HG02884 (cell line): ENCODE measurements around the gene SAT1.

Experiments
- ATAC-seq: cut with Tn5 transposase; IDR thresholded peaks from one replicate; pipeline ENCODE4 v1.9.1; 2021; ENCODE audit warnings: mild to moderate bottlenecking, moderate library complexity; ENCODE audit not compliant: unreplicated experiment

SAT1 gene

DNA sequence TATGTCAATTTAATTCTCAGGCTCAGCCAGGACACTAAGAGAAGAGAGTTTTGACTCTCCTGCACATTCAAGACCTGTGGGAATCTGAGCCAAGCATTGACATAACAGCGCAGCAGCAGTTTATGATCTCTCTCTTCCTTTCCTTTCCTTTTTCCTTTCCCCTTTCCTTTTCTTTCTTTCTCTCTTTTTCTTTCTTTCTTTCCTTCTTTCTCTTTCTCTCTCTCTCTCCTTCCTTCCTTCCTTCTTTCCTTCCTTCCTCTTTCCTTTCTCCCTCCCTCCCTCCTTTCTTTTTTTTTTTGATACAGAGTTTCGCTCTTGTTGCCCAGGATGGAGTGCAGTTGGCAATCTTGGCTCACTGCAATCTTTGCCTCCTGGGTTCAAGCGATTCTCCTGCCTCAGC lies 21.6 kb downstream of the SAT1 start:
- ATAC-seq = no peak

- ATAC-seq = no peak
Observed at GRCh38 chrX:23805389-23805788, 22.4 kb downstream of the SAT1 start.

DNA sequence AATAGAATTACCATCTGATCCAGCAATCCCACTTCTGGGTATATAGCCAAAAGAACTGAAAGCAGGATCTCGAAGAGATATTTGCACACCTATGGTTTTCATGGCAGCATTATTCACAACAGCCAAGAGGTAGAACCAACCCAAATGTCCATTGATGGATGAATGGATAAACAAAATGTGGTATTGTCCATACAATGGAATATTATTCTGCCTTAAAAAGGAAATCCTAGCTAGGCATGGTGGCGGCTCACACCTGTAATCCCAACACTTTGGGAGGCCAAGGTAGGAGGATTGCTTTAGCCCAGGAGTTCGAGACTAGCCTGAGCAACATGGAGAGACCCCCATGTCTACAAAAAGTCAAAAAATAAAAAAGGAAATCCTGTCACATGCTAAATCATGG lies 27.3 kb downstream of the SAT1 start:
- no peak for ATAC-seq

DNA sequence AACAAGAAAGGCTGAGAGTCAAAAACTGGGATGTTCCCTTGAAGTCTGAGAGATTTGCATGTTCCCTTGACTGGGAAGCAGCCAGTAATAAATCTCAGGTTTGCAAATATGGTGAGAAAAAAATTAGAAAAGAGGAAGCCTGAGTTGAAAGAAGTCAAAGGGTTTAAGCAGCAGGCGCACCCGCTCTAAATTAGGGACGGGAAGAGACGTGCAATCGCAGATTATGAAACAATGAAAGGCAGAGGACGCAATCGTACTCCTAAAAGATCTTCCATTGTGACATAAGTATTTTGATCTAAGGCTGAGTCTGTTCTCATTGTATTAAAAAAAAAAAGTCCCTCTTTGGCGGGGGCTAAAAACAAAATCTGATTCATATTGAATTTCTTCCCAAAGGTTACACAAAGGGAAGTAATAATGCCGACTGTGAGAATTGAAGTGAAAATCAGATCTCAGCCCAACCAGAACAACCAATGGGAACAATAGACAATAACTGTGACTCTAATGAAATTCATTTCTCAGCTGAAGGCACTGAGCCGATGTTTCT lies 28.2 kb downstream of the SAT1 start:
- ATAC-seq = no peak

- ATAC-seq = no peak
Observed at GRCh38 chrX:23811656-23812055, 28.7 kb downstream of the SAT1 start.

DNA sequence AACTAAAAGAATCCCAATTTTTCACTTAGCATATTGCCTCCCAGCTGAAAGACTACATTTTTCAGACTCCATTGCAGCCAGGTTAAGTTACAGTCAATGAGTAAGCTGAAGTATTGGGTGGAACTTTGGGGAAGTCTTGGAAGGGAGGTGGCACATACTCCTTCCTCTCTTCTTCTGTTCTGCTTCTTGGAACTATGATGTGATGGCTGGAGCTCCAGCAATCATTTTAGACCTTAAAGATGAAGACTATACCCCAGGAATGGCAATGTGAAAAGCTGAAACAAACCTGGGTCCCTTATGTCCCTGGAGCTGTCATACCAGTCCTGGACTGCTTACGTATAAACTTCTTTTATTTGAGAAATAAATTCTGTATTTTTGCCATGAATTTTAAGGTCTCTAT lies 30.8 kb downstream of the SAT1 start:
- ATAC-seq = no peak

GRCh38 chrX:23815376-23815775 lies 32.4 kb downstream of the SAT1 start:
- no peak for ATAC-seq

DNA sequence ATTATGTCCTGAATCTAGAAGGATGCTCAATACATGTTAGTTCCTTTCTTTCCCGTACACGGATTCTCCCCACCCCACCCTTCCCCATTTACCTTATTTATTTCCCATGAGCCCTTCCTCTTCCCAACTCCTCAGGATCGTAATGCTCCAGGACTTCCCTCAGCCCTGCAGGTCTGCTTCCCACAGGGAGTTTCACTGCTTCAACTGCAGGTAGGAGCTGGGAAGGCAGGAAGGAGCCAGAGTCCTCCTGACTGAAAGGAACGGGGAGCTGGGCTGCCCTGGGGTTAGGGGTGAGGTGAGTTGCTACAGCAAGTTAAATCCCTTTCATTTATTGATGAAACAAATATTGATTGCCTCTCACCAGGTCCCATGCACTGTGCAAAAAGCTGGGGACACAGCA lies 33.2 kb downstream of the SAT1 start:
- ATAC-seq = no peak

DNA sequence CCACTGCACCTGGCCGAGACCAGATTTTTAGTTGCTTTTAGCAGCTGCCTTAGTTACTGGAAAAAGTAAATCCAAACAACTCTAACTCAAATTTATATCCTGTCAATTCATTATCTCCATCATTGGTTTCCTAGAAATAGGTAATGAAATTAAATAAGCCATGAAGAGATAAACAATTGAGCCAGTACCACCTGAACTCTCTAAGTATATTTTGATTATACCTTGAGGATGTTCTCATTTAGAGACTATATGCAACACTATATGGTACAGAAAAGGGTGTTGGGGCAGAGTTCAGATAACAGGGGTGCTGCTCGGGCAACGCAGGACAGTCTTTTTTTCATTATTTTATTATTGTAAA lies 35.0 kb downstream of the SAT1 start:
- no peak for ATAC-seq

GRCh38 chrX:23819385-23820234 lies 36.6 kb downstream of the SAT1 start:
- ATAC-seq = no peak

DNA sequence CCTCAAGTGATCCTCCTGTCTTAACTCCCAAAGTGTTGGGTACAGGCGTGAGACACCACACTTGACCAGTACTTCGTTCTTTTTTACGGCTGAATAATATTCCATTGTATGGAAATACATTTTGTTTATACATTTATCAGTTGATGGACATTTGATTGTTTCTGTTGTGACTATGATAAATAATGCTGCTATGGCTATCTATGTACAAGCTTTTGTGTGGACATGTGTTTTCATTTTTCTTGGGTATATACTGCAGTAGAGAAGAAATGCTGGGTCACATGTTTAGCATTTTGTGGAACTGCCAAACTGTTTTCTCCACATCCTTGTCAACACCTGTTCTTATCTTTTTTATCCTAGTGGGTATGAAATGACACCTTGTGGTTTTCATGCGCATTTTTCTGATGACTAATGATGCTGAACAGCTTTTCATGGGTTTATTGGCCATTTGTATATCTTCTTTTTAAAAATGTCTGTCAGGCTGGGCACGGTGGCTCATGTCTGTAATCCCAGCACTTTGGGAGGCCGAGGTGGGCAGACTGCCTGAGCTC lies 37.3 kb downstream of the SAT1 start:
- no peak for ATAC-seq

DNA sequence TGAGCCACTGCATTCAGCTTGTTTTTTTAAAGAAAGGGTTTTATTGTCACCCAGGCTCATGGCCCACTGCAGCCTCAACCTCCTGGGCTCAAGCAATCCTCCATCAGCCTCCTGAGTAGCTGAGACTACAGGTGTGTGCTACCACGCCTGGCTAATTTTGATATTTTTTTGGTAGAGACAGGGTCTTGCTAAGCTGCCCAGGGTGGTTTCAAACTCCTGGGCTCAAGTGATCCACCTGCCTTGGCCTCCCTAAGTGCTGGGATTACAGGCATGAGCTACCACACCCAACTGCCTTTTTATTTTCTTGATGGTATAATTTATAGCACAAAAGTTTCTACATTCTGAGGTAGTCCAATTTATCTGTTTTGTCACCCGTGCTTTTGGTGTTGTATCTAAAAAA lies 38.9 kb downstream of the SAT1 start:
- no peak for ATAC-seq

DNA sequence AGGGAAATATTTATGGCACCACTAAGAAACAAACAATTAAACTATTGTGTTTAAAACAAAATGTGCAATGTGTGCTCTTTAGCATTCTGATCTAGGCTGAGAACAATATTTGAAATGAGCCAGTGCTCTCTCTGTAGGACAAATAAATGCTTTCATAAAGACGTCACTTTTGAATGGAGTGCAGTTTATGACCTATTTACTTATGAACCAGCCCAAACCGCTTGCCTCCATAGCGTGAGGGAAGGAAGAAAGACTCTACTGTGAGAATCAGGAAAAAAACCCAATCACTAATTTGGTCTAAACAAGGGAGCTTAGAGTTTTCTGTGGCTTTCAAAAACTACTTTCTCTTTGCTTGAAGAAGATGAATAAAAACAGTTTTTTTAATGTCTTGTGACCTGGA lies 39.4 kb downstream of the SAT1 start:
- ATAC-seq = no peak

DNA sequence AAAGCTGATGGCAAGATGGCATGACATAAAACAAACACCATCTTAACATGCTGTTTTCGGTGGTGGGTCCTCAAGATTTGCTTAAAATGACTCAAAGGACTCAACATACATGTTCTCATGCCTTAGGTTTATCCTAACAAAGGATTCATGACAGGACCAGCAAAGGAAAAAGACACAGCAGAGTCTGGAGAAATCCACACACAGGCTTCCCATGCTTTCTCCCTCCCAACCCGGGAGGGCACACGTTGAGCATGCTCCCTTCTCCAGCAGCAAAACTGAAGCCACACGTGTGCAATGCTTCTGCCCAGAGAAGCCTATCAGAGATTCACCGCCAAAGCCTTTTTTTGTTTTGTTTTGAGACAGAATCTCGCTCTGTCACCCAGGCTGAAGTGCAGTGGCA lies 39.9 kb downstream of the SAT1 start:
- no peak for ATAC-seq

DNA sequence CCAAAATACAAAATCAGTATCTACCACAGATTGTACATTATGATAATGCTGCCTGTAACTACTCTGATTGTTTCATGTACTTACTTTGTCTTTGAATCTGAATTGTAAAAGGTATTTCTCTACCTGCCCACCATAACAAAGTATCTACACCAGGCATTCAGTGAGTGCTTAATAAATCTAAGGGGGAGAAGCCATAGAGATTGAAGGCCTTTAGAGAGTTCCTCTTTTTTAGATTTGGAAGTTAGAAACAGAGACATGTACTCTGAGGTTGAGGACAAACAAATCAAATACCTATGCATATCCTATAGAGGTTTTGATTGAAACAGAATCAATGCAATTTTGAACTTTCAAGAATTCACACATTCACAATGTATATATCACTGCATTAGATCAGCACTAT lies 42.7 kb downstream of the SAT1 start:
- no peak for ATAC-seq

GRCh38 chrX:23826216-23826615 lies 43.2 kb downstream of the SAT1 start:
- ATAC-seq = no peak

DNA sequence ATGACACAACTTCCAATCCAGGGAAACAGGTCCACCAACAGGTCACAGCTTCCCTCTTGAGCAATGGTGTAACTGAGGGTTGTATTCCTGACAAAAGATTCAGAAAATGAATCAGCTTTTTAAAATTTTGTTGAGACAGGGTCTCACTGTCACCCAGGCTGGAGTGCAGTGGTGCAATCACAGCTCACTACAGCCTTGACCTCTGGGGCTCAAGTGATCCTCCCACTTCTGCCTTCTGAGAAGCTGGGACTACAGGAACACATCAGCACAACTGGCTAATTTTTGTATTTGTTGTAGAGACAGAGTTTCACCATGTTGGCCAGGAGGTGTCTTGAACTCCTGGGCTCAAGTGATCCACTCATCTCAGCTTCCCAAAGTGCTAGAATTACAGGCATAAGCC lies 43.7 kb downstream of the SAT1 start:
- ATAC-seq = no peak

GRCh38 chrX:23828881-23829280 lies 45.9 kb downstream of the SAT1 start:
- no peak for ATAC-seq

GRCh38 chrX:23832721-23833120 lies 49.7 kb downstream of the SAT1 start:
- no peak for ATAC-seq
